IMR-90 (cell line): ENCODE data around the gene ANKRD26. TPM values are rescaled to one million over a fixed set of nuclear protein-coding genes. Genes with fewer than 3 reads are reported as not detected.

Experiments
- ATAC-seq: fragments of 200-7000 bp; cut with Tn5 transposase; 2 replicates; pipeline ENCODE4 v1.9.1; 2020; ENCODE audit warnings: low read depth, mild to moderate bottlenecking, moderate library complexity
- BruUV-seq: library from RNA; stranded (reverse); fragments of 400-500 nt; replicated peaks from 2 replicates; lab custom pipeline; 2021; lab: Mats Ljungman, UMichigan
- CTCF ChIA-PET: fragments of 300-600 bp; formaldehyde crosslinking; extraction: SDS; loops from one replicate; lab custom pipeline; 2021; ENCODE audit warnings: antibody characterized with exemption; lab: Yijun Ruan, JAX
- POLR2A ChIA-PET: fragments of 300-600 bp; sonication (Branson Sonifier 250); formaldehyde crosslinking; loops from one replicate; lab custom pipeline; 2022; ENCODE audit warnings: antibody characterized with exemption; ENCODE audit not compliant: unreplicated experiment; lab: Charles Lee
- DNase-seq: peaks from one replicate; pipeline ENCODE4 v3.0.0; 2013
- H2AFZ ChIP-seq: replicated peaks from 2 replicates; pipeline ENCODE3; 2013; ENCODE audit warnings: low read length, mild to moderate bottlenecking; ENCODE audit not compliant: poor library complexity
- H2AK5ac ChIP-seq: 2 replicates; pipeline ENCODE4 v1.6.1; 2013; ENCODE audit warnings: low read depth, low read length, inconsistent platforms
- H2AK9ac ChIP-seq: replicated peaks from 2 replicates; pipeline ENCODE3; 2013; ENCODE audit warnings: mild to moderate bottlenecking, low read depth, low read length, moderate library complexity; ENCODE audit not compliant: poor library complexity
- H2BK120ac ChIP-seq: 2 replicates; pipeline ENCODE4 v1.6.1; 2013; ENCODE audit warnings: low read depth, low read length, inconsistent platforms
- H2BK15ac ChIP-seq: 3 replicates; pipeline ENCODE4 v1.6.1; 2013; ENCODE audit warnings: low read depth, low read length, inconsistent platforms
- H2BK20ac ChIP-seq: 2 replicates; pipeline ENCODE4 v1.6.1; 2013; ENCODE audit warnings: low read depth, mild to moderate bottlenecking, inconsistent platforms, low read length, moderate library complexity
- H2BK5ac ChIP-seq: 2 replicates; pipeline ENCODE4 v1.6.1; 2013; ENCODE audit warnings: mild to moderate bottlenecking, low read depth, low read length, inconsistent platforms; ENCODE audit not compliant: poor library complexity, severe bottlenecking
- H3K14ac ChIP-seq: replicated peaks from 2 replicates; pipeline ENCODE4 v1.6.1; 2013; ENCODE audit warnings: low read depth, low read length, inconsistent platforms
- H3K18ac ChIP-seq: 2 replicates; pipeline ENCODE4 v1.6.1; 2013; ENCODE audit warnings: low read depth, low read length, control low read depth
- H3K23ac ChIP-seq: 2 replicates; pipeline ENCODE4 v1.6.1; 2013; ENCODE audit warnings: low read depth, low read length, inconsistent platforms
- H3K27ac ChIP-seq: 2 replicates; pipeline ENCODE4 v1.5.1; 2013; ENCODE audit warnings: mild to moderate bottlenecking, control low read depth, low read length; ENCODE audit not compliant: insufficient read depth
- H3K27me3 ChIP-seq: 2 replicates; pipeline ENCODE4 v1.6.1; 2013; ENCODE audit warnings: low read length; ENCODE audit not compliant: control insufficient read depth, insufficient read depth
- H3K36me3 ChIP-seq: 2 replicates; pipeline ENCODE4 v1.6.1; 2013; ENCODE audit warnings: low read length, mixed read lengths; ENCODE audit not compliant: control insufficient read depth, insufficient read depth
- H3K4ac ChIP-seq: 2 replicates; pipeline ENCODE4 v1.6.1; 2013; ENCODE audit warnings: low read depth, low read length, inconsistent platforms
- H3K4me1 ChIP-seq: 2 replicates; pipeline ENCODE4 v1.6.1; 2013; ENCODE audit warnings: low read length, mixed read lengths; ENCODE audit not compliant: control insufficient read depth, insufficient read depth
- H3K4me2 ChIP-seq: 2 replicates; pipeline ENCODE4 v1.6.1; 2013; ENCODE audit warnings: low read depth, mild to moderate bottlenecking, control low read depth, low read length, moderate library complexity
- H3K4me3 ChIP-seq: 2 replicates; pipeline ENCODE4 v1.5.1; 2013; ENCODE audit warnings: low read depth, mild to moderate bottlenecking, control low read depth, low read length, moderate library complexity; ENCODE audit not compliant: insufficient read depth
- H3K56ac ChIP-seq: 2 replicates; pipeline ENCODE4 v1.6.1; 2013; ENCODE audit warnings: low read length, inconsistent platforms; ENCODE audit not compliant: insufficient read depth; ENCODE audit errors: extremely low read depth
- H3K79me1 ChIP-seq, 2 experiments: 2 replicates each; pipeline ENCODE4 v1.6.1; 2013; ENCODE audit warnings: low read length in 2 of 2, inconsistent platforms in 1 of 2, low read depth in 1 of 2
- H3K9ac ChIP-seq: 2 replicates; pipeline ENCODE4 v1.6.1; 2013; ENCODE audit warnings: low read depth, low read length, control low read depth
- H3K9me1 ChIP-seq: 2 replicates; pipeline ENCODE4 v1.6.1; 2013; ENCODE audit warnings: low read length, inconsistent platforms; ENCODE audit not compliant: insufficient read depth
- H3K9me3 ChIP-seq: 2 replicates; pipeline ENCODE4 v1.6.1; 2013; ENCODE audit warnings: low read length; ENCODE audit not compliant: control insufficient read depth, insufficient read depth
- H4K20me1 ChIP-seq: 2 replicates; pipeline ENCODE4 v1.6.1; 2013; ENCODE audit warnings: low read length, inconsistent platforms; ENCODE audit not compliant: insufficient read depth
- H4K5ac ChIP-seq: 2 replicates; pipeline ENCODE4 v1.6.1; 2013; ENCODE audit warnings: mild to moderate bottlenecking, low read depth, low read length, control low read depth
- H4K8ac ChIP-seq, 2 experiments: 2 replicates each; pipeline ENCODE4 v1.6.1; 2013; ENCODE audit warnings: low read depth in 2 of 2, low read length in 2 of 2, control low read depth in 1 of 2, inconsistent platforms in 1 of 2
- H4K91ac ChIP-seq: 2 replicates; pipeline ENCODE4 v1.6.1; 2013; ENCODE audit warnings: low read depth, low read length, inconsistent platforms; ENCODE audit not compliant: insufficient read depth
- RAD21 ChIP-seq: IDR thresholded peaks from 2 replicates; pipeline ENCODE4 v1.6.1; 2012; ENCODE audit warnings: low read length, improper control_type of control experiment
- WGBS, 2 experiments: methylation state at CpG; one replicate each; pipeline versions ENCODE4 v1.1.5 to v1.1.7; 2013; ENCODE audit warnings: missing lambda C conversion rate in 2 of 2; ENCODE audit not compliant: insufficient read length in 1 of 2; ENCODE audit errors: extremely low coverage in 2 of 2; 5-methylcytosine and 5-hydroxymethylcytosine counted together
- dilution Hi-C: fragments of 300-500 bp; cut with HindIII; formaldehyde crosslinking; loops from one replicate; pipeline ENCODE4 v1.14.3; 2018; ENCODE audit warnings: low sequenced_read_pairs; ENCODE audit not compliant: unreplicated experiment
- in situ Hi-C: fragments of 300-500 bp; cut with MboI; formaldehyde crosslinking; loops from 3 replicates; pipeline ENCODE4 v1.14.3; 2019; ENCODE audit warnings: low sequenced_read_pairs, inconsistent platforms, mixed read lengths
- intact Hi-C: fragments of 100-400 bp; cut with micrococcal nuclease; formaldehyde crosslinking; loops from 2 replicates; pipeline ENCODE4 v1.10.0; 2022
- polyA plus RNA-seq, 3 experiments: library from polyadenylated mRNA; depleted of rRNA; stranded (reverse); fragments of >200 nt; gene quantifications; 2 replicates each; pipeline ENCODE4 v1.2.3, GENCODE V29; 2012; ENCODE audit warnings: low replicate concordance in 1 of 3
- total RNA-seq: library from RNA; depleted of rRNA; stranded (reverse); fragments of >200 nt; gene quantifications from 2 replicates; pipeline ENCODE4 v1.2.3, GENCODE V29; 2012

The ANKRD26 gene
- total and polyA plus RNA-seq, 2 of the 4 experiments (the other 2 are of a cell fraction): 1.3 to 4.8 TPM

GRCh38 chr10:26962835-26963234, 137.5 kb downstream of the ANKRD26 start:
- no peak overlapping the region for H3K4me2 ChIP-seq

More at GRCh38 chr10:26962835-26963234, 137.5 kb downstream of the ANKRD26 start:
- no peak overlapping the region for H4K8ac ChIP-seq
- no peak overlapping the region for H3K14ac ChIP-seq
- in situ Hi-C loops: no loop called here
- no peak overlapping the region for H2AFZ ChIP-seq
- intact Hi-C loops: no loop called here
- H3K27me3 ChIP-seq: no peaks in the 10 kb centered on the region
- H3K79me1 ChIP-seq: no peaks in the 10 kb centered on the region
- H2BK20ac ChIP-seq: no peak overlapping the region
- peaks cover 2% of the 10 kb centered on the region; the same call in 1 of the 2 replicates for H3K4me1 ChIP-seq
- H3K18ac ChIP-seq: no peak overlapping the region
- BruUV-seq: no TSS peak
- no peak overlapping the region for H2BK120ac ChIP-seq
- no peaks in the 10 kb centered on the region for H3K9me3 ChIP-seq
- no peak overlapping the region for H3K4ac ChIP-seq
- WGBS, 2 experiments: no CpG with 5 or more reads among the region's 3 CpGs
- H3K4me3 ChIP-seq: no peak overlapping the region
- H3K9ac ChIP-seq: no peak overlapping the region
- no peak overlapping the region for H3K56ac ChIP-seq
- H4K91ac ChIP-seq: no peak overlapping the region
- H4K20me1 ChIP-seq: no peaks in the 10 kb centered on the region
- H3K36me3 ChIP-seq: no peaks in the 10 kb centered on the region
- H2BK15ac ChIP-seq: no peak overlapping the region
- ChIA-PET CTCF (no interaction called here), POLR2A (no interaction called here)
- no peak for TF ChIP-seq RAD21
- no peak overlapping the region for H2AK9ac ChIP-seq
- H2AK5ac ChIP-seq: no peak overlapping the region
- no peak for DNase-seq
- no peak overlapping the region for H4K5ac ChIP-seq
- H3K23ac ChIP-seq: no peak overlapping the region
- ATAC-seq: no peak
- no peaks in the 10 kb centered on the region for H3K9me1 ChIP-seq
- no peak overlapping the region for H3K27ac ChIP-seq
- dilution Hi-C loops: no loop called here
- no peak overlapping the region for H2BK5ac ChIP-seq
